ENCODE data around the gene CCDC30. TPM values are rescaled to one million over a fixed set of nuclear protein-coding genes. Genes with fewer than 3 reads are reported as not detected.

The CCDC30 gene
- total RNA-seq, 1 donor from 2014 or later, result 7.5 TPM

DNA sequence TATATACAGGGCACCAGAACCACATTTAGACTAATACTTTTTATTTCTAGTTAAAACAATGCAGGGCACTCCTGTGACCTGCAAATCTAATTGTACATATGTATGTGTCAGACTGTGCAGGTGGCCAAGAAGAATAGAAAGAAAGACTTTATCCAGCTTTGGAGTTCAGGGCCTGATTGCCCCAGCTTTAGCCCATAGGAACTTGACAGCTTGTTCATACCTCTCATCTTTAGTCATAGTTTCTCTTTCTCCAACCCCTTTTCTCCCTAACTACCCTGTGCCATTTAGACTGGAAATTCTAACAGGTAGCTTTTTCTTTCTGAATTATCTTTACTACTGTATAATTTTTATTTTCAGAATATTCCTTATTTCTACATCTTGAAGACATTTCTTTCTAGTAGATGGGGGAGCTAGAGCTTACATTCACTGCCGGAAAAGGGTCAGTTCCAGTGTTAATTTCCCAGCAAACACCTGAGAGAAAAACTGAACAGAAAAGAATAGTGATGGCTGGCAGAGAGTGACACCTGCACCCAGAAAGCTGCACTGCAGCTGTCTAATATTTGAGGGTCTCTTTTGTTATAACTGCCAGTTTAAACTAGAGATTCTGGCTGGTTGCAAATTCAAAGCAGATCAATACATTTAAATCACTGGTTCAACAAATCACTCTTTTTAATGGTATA lies 227.5 kb downstream of the CCDC30 start:
- no peak for DNase-seq (ENCODE audit: low spot score)

DNA sequence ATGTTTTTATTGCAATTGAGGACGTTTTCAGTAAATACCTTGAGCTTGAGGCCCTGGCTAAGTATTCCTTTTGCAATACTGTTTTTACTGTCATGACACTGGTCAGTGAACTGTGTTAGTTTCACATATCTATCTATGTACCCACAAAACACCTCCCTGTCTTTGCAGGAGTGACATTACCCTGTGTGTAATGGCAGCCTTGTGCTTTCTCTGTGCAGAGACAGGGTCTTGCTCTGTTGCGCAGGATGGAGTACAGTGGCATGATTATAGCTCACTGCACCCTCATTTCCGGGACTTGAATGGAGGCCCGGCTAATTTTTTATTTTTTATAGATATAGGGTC lies 228.0 kb downstream of the CCDC30 start:
- DNase-seq (ENCODE audit: low spot score), result no peak

DNA sequence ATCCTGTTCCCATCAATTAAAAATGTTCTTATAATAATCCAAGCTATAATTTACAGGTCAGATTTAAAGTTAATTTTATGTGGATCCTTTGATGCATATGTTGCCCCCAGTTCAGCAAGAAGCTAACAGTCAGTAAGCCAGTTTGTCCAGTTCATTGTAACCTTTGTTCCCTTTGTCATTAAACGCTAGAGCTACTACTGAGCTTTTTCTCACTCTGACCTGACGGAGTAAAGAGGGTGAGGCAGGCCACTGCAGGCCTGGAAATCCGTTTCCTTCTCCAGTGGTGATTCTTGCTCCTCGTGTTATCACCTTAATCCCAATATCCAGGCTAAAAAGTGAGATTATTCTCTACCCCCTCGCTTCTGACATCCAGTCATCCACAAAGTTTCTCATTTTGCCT lies 229.4 kb downstream of the CCDC30 start:
- no peak for DNase-seq (ENCODE audit: low spot score)

DNA sequence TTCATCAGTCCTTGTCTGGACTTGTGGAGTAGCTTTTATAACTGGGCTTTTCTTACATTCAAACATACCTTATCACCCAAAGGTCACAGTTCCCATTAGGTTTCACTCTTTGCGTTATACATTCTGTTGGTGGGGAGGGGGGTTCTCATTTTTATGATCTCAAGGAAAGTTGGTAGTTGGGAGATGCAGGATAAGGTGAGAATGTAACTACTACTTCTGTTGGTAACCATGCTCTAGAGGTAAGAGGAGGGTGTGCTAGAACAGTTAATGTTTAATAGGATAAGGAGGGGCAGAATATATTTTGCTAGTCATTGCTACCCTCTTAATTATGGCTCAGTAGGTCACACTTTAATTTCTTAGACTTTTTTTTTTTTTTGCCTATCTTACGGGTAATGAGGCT lies 229.8 kb downstream of the CCDC30 start:
- no peak for DNase-seq (ENCODE audit: low spot score)

DNA sequence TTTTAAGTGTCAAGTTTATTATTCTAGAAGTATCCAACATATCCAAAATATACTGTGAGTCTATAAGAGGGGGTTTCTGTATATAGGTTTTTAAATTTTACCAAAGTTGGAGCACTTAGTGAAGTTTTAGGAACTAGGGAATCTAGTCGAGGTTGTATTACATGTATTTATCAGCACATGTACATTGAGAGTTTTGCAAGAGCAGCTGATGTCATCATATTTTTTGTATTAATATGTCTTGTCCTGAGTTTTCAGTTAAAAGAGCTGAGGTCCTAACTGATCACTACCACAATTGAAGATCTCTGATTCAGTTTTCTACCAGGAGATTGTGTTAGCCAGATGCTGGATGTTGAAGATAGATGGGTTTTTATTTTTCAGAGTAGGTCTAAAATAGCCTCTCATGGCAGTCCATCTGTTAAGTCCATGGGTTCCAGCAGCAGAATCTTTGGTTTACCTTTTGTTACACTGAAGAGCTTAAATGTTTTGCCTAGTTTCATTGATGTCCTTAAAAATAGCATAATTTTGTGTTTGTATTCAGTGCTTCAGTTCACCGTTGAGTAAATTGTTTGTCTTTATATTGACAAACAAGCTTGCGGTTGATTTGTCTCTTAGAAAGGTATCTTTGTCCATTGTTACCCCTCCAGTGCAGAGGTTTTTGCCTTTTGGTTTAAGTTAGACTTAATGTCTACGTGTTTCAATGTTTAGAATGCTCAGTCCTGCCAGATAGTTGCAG lies 235.2 kb downstream of the CCDC30 start:
- DNase-seq (ENCODE audit: low spot score), result no peak

DNA sequence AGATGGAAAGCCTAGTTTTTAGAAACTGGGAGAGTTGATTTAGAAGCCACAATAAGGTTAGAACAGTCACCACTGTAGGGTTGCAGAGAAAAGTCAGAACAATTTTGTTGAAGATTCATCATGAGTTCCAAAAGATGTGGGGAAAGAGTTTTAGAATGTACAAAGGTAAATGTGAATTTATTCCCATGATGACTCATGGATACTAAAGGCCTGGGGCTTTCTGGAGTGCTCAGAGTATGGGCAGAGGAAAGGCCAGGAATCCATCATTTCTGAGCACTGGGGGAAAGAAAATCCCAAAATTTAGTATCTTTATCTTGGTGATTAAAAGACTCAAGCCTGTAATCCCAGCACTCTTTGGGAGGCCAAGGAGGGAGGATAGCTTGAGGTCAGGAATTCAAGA lies 236.9 kb downstream of the CCDC30 start:
- DNase-seq (ENCODE audit: low spot score), result no peak

DNA sequence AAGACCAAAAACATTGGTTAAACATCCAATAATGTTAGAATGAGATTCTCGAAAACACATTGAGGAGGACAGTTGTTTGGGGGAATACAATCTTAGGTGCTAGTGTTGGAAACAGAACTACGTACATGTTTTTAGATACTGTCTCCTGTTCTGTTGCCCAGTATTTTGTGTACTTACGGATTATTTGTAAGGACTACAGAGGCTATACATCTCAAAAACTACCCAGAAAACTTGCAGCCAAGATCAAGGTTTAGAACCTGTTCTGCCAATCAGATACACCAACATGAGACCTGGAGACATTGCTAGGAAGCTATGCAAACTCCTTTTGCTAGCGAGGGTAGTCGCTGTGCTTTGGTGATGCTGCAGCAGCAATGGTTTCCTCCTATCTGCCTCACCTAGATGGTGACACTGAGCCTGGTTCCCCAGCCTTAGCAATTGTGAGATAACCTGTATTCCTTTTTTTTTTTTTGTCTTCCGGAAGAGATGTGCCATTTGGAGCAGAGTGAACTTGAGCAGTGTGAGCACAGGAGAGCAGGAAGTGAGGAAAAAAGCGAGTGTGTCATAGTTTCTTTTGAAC lies 240.9 kb downstream of the CCDC30 start:
- DNase-seq (ENCODE audit: low spot score), result no peak

Other genes starting within 250 kb of the CCDC30 start
- gene FOXJ3, start 128.1 kb upstream of the CCDC30 start, total RNA-seq (ENCODE audit: insufficient read depth, low replicate concordance), result 29.4 TPM
- 4.8 TPM for gene RIMKLA, start 82.5 kb upstream of the CCDC30 start, total RNA-seq (ENCODE audit: insufficient read depth, low replicate concordance)
- not detected for gene ZMYND12, start 7.3 kb upstream of the CCDC30 start, total RNA-seq (ENCODE audit: insufficient read depth, low replicate concordance)
- 89.1 TPM for gene PPCS, start 6.7 kb upstream of the CCDC30 start, total RNA-seq (ENCODE audit: insufficient read depth, low replicate concordance)
- 10.4 TPM for gene PPIH, start 195.1 kb downstream of the CCDC30 start, total RNA-seq (ENCODE audit: insufficient read depth, low replicate concordance)
- 499 TPM for gene YBX1, start 219.1 kb downstream of the CCDC30 start, total RNA-seq (ENCODE audit: insufficient read depth, low replicate concordance)

Data from umbilical cord (tissue), 2 donors.